Right lobe of liver (tissue), 6 donors: ENCODE data around the gene SERPINA1. TPM values are rescaled to one million over a fixed set of nuclear protein-coding genes. Genes with fewer than 3 reads are reported as not detected.

Source experiments
- ATAC-seq, 4 donors: fragments of 200-7000 bp; cut with Tn5 transposase; one replicate each; pipeline ENCODE4 v1.9.1; 2020; ENCODE audit warnings: mild to moderate bottlenecking in 4 of 4, moderate library complexity in 4 of 4
- DNase-seq, 3 donors: peaks; one replicate each; pipeline ENCODE4 v3.0.0-alpha.2; 2020
- H3K27ac ChIP-seq, 3 donors: fragments of 200-600 bp; one replicate each; pipeline ENCODE4 v1.8.0; 2022
- H3K27me3 ChIP-seq, 2 donors: fragments of 200-600 bp; one replicate each; pipeline ENCODE4 v1.8.0; 2022
- H3K36me3 ChIP-seq, 4 donors: fragments of 200-600 bp; sonication (generic) in 1 of 4; one replicate each; pipeline versions ENCODE4 v1.5.1 to v1.8.0; 2017 to 2022; ENCODE audit warnings: control low read depth in 1 of 4
- H3K4me1 ChIP-seq, 4 donors: fragments of 200-600 bp; sonication (generic) in 1 of 4; one replicate each; pipeline versions ENCODE4 v1.5.1 to v1.8.0; 2017 to 2022; ENCODE audit warnings: control low read depth in 1 of 4
- H3K4me3 ChIP-seq, 3 donors: fragments of 200-600 bp; one replicate each; pipeline ENCODE4 v1.8.0; 2022
- H3K9me3 ChIP-seq, 4 donors: fragments of 200-600 bp; sonication (generic) in 1 of 4; one replicate each; pipeline versions ENCODE4 v1.5.1 to v1.8.0; 2017 to 2022; ENCODE audit warnings: control low read depth in 1 of 4
- POLR2A ChIP-seq: fragments of 450-650 bp; IDR thresholded peaks from one replicate; pipeline ENCODE4 v1.6.1; 2017; ENCODE audit warnings: antibody characterized with exemption, mild to moderate bottlenecking
- WGBS: methylation state at CpG from one replicate; pipeline ENCODE4 v1.1.6; 2018; ENCODE audit warnings: low coverage, low lambda C conversion rate; ENCODE audit not compliant: insufficient coverage; ENCODE audit errors: missing lambda C conversion rate; 5-methylcytosine and 5-hydroxymethylcytosine counted together
- intact Hi-C, 2 donors: fragments of 100-400 bp; cut with DNase I; formaldehyde crosslinking; loops; one replicate each; pipeline versions ENCODE4 v1.11.2 to v1.14.1; 2022
- total RNA-seq, 6 experiments: library from RNA; depleted of rRNA in 2 of 6; stranded (reverse); fragments of >200 nt in 2 of 6; fragmentation: NEBNext Ultra II Directional in 3 of 6; extraction: Animal tissue kit (Norgen Biotek cat#: 25700) in 3 of 6; gene quantifications; one replicate each; pipeline versions ENCODE4 v1.1.0 to v1.2.4, GENCODE V29; 2016 to 2023
- TF ChIP-seq, protein P1 (sequence below), 4 donors: fragments of 200-600 bp in 3 of 4; fragments of 450-650 bp in 1 of 4; IDR thresholded peaks; one replicate each; pipeline versions ENCODE4 v1.5.1 to v1.8.0; 2016 to 2022; ENCODE audit warnings: antibody characterized with exemption in 4 of 4, mild to moderate bottlenecking in 2 of 4
- donor health status: DM: no; HTN: yes; CAD: no.
- donor health status: DM: no; HTN: no; CAD: no.
- donor health status: DM: no; HTN: no; CAD: no.
- donor health status: DM: no; HTN: yes; CAD: no.
- donor health status: DM: no; HTN: yes; CAD: no.

SERPINA1 gene
- total RNA-seq, 6 experiments from 2014 or later = 18,575 to 39,670 (median 31,917) TPM

DNA sequence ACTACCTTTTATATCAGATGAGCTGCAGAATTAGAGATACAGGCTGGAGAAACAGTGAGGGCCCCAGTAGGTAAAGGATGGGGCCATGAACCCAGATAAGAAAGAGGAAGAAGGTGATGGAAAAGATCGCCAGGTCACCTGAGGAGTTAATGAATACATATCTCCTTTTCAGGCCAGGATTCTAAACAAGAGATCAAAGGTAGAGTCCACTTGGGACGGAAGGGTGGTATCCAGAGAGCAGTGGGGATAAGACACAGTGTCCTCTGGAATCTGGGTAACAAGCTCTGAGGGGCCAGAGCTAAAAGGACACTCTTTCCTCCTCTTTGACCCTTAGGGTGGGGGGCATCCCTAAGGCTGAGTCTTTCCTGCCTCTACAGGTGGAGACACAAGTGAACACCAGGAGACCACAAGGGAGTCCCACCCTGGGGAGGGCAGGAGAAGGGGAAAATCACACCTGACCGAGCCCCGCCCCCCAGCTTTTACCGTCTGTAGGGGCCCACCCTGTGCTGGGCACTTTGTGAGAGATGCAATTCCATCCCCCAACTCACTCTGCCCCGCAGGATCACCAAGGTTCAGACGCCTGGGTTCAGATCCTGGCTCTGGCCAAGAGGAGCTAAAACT is 27.3 kb downstream of the SERPINA1 start:
- no peaks in the 10 kb centered on the region for H3K36me3 ChIP-seq
- WGBS = 16% methylated on average over 1 of the region's 7 CpGs
- intact Hi-C loops = no loop called here
- peak in 2 of 4 donors; percentile 23 to 35 for ATAC-seq
- H3K27me3 ChIP-seq = no peaks in the 10 kb centered on the region
- no peaks in the 10 kb centered on the region for H3K9me3 ChIP-seq
- H3K27ac ChIP-seq = no peak overlapping the region
- H3K4me3 ChIP-seq = no peak overlapping the region
- H3K4me1 ChIP-seq = peaks cover 0 to 9% (median 4%) of the 10 kb centered on the region in 4 donors
- TF ChIP-seq, protein P1, sequence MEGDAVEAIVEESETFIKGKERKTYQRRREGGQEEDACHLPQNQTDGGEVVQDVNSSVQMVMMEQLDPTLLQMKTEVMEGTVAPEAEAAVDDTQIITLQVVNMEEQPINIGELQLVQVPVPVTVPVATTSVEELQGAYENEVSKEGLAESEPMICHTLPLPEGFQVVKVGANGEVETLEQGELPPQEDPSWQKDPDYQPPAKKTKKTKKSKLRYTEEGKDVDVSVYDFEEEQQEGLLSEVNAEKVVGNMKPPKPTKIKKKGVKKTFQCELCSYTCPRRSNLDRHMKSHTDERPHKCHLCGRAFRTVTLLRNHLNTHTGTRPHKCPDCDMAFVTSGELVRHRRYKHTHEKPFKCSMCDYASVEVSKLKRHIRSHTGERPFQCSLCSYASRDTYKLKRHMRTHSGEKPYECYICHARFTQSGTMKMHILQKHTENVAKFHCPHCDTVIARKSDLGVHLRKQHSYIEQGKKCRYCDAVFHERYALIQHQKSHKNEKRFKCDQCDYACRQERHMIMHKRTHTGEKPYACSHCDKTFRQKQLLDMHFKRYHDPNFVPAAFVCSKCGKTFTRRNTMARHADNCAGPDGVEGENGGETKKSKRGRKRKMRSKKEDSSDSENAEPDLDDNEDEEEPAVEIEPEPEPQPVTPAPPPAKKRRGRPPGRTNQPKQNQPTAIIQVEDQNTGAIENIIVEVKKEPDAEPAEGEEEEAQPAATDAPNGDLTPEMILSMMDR (IDR thresholded peaks at IDR 0.05) = no peak
- no peak for TF ChIP-seq POLR2A
- no peak for DNase-seq

DNA sequence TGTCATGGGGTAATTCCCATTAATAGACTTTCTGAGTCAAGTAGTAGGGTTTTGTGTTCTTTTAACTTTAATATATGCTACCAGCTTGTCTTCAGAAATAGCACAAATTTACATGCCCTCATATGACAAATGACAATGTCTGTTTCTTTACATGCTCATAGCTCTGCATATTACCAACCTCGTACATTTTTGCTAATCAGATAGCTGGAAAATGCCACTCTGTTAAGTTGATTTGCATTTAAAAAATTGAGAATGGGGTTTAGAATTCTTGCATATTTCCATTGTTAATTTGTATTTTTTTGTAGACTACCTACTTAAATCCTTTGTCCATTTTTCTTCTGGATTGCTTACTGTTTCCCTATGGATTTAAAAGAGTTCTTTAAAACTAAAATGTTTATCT is 31.2 kb downstream of the SERPINA1 start:
- TF ChIP-seq, protein P1 (IDR thresholded peaks at IDR 0.05) = no peak
- no peak for TF ChIP-seq POLR2A
- ATAC-seq = no peak
- DNase-seq = no peak
- Histone ChIP-seq H3K27ac (no peak overlapping the region), H3K9me3 (no peaks in the 10 kb centered on the region), H3K27me3 (no peaks in the 10 kb centered on the region), H3K36me3 (no peaks in the 10 kb centered on the region), H3K4me1 (peaks cover 0 to 21% (median 10%) of the 10 kb centered on the region in 4 donors), H3K4me3 (no peak overlapping the region)
- intact Hi-C loops = no loop called here
- 73% methylated on average over 1 of the region's 1 CpG for WGBS

DNA sequence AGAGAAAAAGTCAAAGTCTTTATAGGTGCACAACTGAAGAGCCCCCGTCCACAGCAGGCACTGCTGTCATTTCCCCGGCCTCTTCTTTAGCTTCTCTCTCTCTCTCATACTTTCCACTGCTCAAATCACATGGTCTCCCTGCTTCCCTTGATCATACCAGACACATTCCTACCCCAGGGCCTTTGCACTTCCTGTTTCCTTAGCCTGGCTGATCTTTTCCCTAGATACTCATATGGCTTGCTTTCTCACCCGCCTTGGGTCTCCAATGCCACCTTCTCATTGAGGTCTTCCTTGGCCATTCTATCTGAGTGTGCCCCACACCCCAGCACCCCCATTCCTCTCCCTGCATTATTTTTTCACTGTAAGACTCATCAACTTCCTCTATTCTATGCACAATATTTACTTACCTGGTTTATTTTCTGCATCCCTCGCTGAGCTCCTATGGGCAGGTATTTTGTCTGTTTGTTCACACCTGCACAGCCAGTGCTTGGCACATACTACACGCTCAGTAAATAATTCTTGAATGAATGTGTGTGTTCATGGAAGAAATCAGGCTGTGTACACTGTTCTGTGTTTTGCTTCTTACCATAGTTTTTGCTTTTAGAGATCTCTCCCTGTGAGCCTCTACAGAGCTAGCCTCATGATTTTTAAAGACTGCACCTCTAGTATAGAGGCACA is 31.9 kb downstream of the SERPINA1 start:
- no peaks in the 10 kb centered on the region for H3K27me3 ChIP-seq
- peaks cover 0 to 21% (median 10%) of the 10 kb centered on the region in 4 donors for H3K4me1 ChIP-seq
- no peak overlapping the region for H3K27ac ChIP-seq
- H3K36me3 ChIP-seq = no peaks in the 10 kb centered on the region
- TF ChIP-seq, protein P1 (IDR thresholded peaks at IDR 0.05) = no peak
- TF ChIP-seq POLR2A = no peak
- intact Hi-C loops = no loop called here
- H3K9me3 ChIP-seq = no peaks in the 10 kb centered on the region
- no peak overlapping the region for H3K4me3 ChIP-seq
- ATAC-seq (peak in 3 of 4 donors; percentile 18 to 32 (median 18)), DNase-seq (no peak)
- WGBS = 41% methylated on average over 3 of the region's 5 CpGs

DNA sequence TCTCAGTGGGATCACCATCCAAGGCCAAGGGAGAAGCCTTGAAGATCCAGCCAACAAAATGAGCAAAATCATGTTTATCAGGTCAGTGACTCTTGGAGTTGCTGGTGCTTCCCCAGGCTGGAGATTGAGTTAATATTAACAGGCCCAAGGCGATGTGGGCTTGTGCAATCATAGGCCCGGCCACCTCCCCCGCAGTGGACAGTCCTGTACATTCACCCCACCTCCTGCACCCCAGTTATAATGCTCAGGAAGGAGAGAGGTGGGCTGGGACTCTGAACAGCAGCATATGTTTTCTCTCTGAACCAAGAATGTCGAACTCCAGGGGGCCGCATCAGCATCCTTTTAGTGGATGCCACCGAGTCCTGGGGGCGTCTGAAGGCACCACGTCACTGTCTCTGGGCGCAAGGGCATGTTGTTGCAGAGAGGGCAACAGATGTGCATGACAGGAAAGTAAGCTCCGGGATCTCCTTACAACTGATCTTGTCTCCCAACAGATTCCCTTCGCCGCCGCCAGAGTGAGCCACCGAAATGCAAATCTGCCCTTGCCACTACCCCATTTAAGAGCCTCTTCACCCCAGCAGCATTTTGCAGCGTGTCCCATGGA is 33.1 kb downstream of the SERPINA1 start:
- peak; percentile 94 to 98 (median 95) for ATAC-seq
- Histone ChIP-seq H3K9me3 (no peaks in the 10 kb centered on the region), H3K27ac (peak overlapping the region in 2 of 3 donors; percentile 23 to 78), H3K27me3 (no peaks in the 10 kb centered on the region), H3K4me3 (peak overlapping the region in 2 of 3 donors; percentile 21 to 37), H3K4me1 (peaks cover 0 to 14% (median 7%) of the 10 kb centered on the region in 4 donors), H3K36me3 (no peaks in the 10 kb centered on the region)
- peak; percentile 68 to 84 (median 82) for DNase-seq
- 9% methylated on average over 13 of the region's 15 CpGs for WGBS
- TF ChIP-seq, protein P1 (IDR thresholded peaks at IDR 0.05) = peak; percentile 31 to 63 (median 46)
- TF ChIP-seq POLR2A = no peak
- intact Hi-C loops = no loop called here
